Measurements from ENCODE around the gene ZNF483. TPM values are rescaled to one million over a fixed set of nuclear protein-coding genes. Genes with fewer than 3 reads are reported as not detected.
A peak's percentile ranks its signal among the peaks of the same experiment; 100 is the strongest.

ZNF483 gene
- total and polyA plus RNA-seq, 4 donors = 0.03 to 2.5 (median 0.65) TPM

GRCh38 chr9:111598733-111599091, 73.7 kb downstream of the ZNF483 start:
- Histone ChIP-seq H3K4me1 (ENCODE audit: control insufficient read depth in 4 of 4, insufficient read depth in 4 of 4, low read length in 3 of 4) (peaks cover 2 to 60% (median 42%) of the 10 kb centered on the region in 4 donors), H3K9me3 (ENCODE audit: control insufficient read depth in 4 of 4, low read length in 3 of 4) (no peaks in the 10 kb centered on the region), H3K27ac (ENCODE audit: low read depth in 1 of 2, low read length in 2 of 2) (peak overlapping the region; percentile 95 to 96), H3K4me3 (ENCODE audit: low read depth in 1 of 3, low read length in 3 of 3) (peak overlapping the region; percentile 84 to 95 (median 94)), H3K27me3 (ENCODE audit: control insufficient read depth in 4 of 4, insufficient read depth in 4 of 4, low read length in 3 of 4) (no peaks in the 10 kb centered on the region), H3K36me3 (ENCODE audit: control insufficient read depth in 4 of 4, insufficient read depth in 3 of 4, low read depth in 1 of 4, low read length in 3 of 4) (peaks cover 0 to 19% (median 13%) of the 10 kb centered on the region in 4 donors), H3K9ac (ENCODE audit: low read depth in 1 of 2, low read length in 2 of 2) (peak overlapping the region; percentile 70 to 98)
- no peak for TF ChIP-seq REST (IDR thresholded peaks at IDR 0.05)
- no peak for TF ChIP-seq ZBTB33 (IDR thresholded peaks at IDR 0.05)
- no peak for TF ChIP-seq JUND (IDR thresholded peaks at IDR 0.05)
- peak; percentile 34 to 53 for TF ChIP-seq HNF4A (conservative IDR thresholded peaks at IDR 0.05)
- 1% methylated on average over 16 of the region's 16 CpGs for WGBS
- DNase-seq (ENCODE audit: low spot score) = peak; percentile 33

GRCh38 chr9:111599092-111599954, 74.3 kb downstream of the ZNF483 start, which contains the start of gene PTGR1:
Gene PTGR1 (minus strand): TSS chr9:111599647. CDS start chr9:111597422, 2,225 bp downstream.
- Histone ChIP-seq H3K9ac (ENCODE audit: low read depth in 1 of 2, low read length in 2 of 2) (peak within 1 kb of the TSS; percentile 90 to 98), H3K4me1 (ENCODE audit: control insufficient read depth in 4 of 4, insufficient read depth in 4 of 4, low read length in 3 of 4) (peaks cover 8 to 61% (median 45%) of the 10 kb centered on the region in 4 donors), H3K9me3 (ENCODE audit: control insufficient read depth in 4 of 4, low read length in 3 of 4) (no peaks in the 10 kb centered on the region), H3K27ac (ENCODE audit: low read depth in 1 of 2, low read length in 2 of 2) (peak within 1 kb of the TSS; percentile 95 to 96), H3K36me3 (ENCODE audit: control insufficient read depth in 4 of 4, insufficient read depth in 3 of 4, low read depth in 1 of 4, low read length in 3 of 4) (peaks cover 0 to 16% (median 11%) of the 10 kb centered on the region in 4 donors), H3K4me3 (ENCODE audit: low read depth in 1 of 3, low read length in 3 of 3) (peak within 1 kb of the TSS; percentile 84 to 95 (median 94)), H3K27me3 (ENCODE audit: control insufficient read depth in 4 of 4, insufficient read depth in 4 of 4, low read length in 3 of 4) (no peaks in the 10 kb centered on the region)
- WGBS = under 1% methylated on average over 64 of the region's 64 CpGs
- DNase-seq (ENCODE audit: low spot score) = peak; percentile 72
- TF ChIP-seq TAF1 (conservative IDR thresholded peaks at IDR 0.05) (peak; percentile 93), REST (IDR thresholded peaks at IDR 0.05) (peak; percentile 31), EGR1 (IDR thresholded peaks at IDR 0.05; ENCODE audit: low read depth in 2 of 2) (peak; percentile 90 to 92), JUND (IDR thresholded peaks at IDR 0.05) (peak; percentile 13 to 32), SP1 (IDR thresholded peaks at IDR 0.05) (peak; percentile 42), MAX (IDR thresholded peaks at IDR 0.05) (peak; percentile 39), ZBTB33 (IDR thresholded peaks at IDR 0.05) (peak; percentile 55), HNF4A (conservative IDR thresholded peaks at IDR 0.05) (peak; percentile 0 to 45), ATF3 (IDR thresholded peaks at IDR 0.05) (no peak), RXRA (IDR thresholded peaks at IDR 0.05) (peak; percentile 50 to 60), FOXA2 (IDR thresholded peaks at IDR 0.05) (no peak), HNF4G (IDR thresholded peaks at IDR 0.05) (peak; percentile 28), YY1 (IDR thresholded peaks at IDR 0.05) (peak; percentile 35), RAD21 (IDR thresholded peaks at IDR 0.05) (peak in 1 of 2 donors; percentile 3), GABPA (IDR thresholded peaks at IDR 0.05 in 1 of 2, conservative IDR thresholded peaks at IDR 0.05 in 1 of 2) (no peak), NR2F2 (IDR thresholded peaks at IDR 0.05) (peak; percentile 14)
